Activated naive CD4-positive, alpha-beta T cell treated with anti-CD3 and anti-CD28 coated beads, Interleukin-2, amount 50 U/mL, for 24 hours (primary cell): ENCODE data around the gene CATSPERB.

Experiments
- H3K27ac Mint-ChIP-seq: one replicate; pipeline ENCODE4 v1.8.0; 2021; ENCODE audit warnings: mild to moderate bottlenecking, mixed read lengths
- H3K27me3 Mint-ChIP-seq: one replicate; pipeline ENCODE4 v1.8.0; 2021; ENCODE audit warnings: mixed read lengths
- H3K36me3 Mint-ChIP-seq: one replicate; pipeline ENCODE4 v1.8.0; 2021; ENCODE audit warnings: mixed read lengths
- H3K4me1 Mint-ChIP-seq: one replicate; pipeline ENCODE4 v1.8.0; 2021; ENCODE audit warnings: mixed read lengths
- H3K4me3 Mint-ChIP-seq: one replicate; pipeline ENCODE4 v1.8.0; 2021; ENCODE audit warnings: mild to moderate bottlenecking, mixed read lengths
- H3K9me3 Mint-ChIP-seq: one replicate; pipeline ENCODE4 v1.8.0; 2021; ENCODE audit warnings: mixed read lengths

Gene CATSPERB, protein sequence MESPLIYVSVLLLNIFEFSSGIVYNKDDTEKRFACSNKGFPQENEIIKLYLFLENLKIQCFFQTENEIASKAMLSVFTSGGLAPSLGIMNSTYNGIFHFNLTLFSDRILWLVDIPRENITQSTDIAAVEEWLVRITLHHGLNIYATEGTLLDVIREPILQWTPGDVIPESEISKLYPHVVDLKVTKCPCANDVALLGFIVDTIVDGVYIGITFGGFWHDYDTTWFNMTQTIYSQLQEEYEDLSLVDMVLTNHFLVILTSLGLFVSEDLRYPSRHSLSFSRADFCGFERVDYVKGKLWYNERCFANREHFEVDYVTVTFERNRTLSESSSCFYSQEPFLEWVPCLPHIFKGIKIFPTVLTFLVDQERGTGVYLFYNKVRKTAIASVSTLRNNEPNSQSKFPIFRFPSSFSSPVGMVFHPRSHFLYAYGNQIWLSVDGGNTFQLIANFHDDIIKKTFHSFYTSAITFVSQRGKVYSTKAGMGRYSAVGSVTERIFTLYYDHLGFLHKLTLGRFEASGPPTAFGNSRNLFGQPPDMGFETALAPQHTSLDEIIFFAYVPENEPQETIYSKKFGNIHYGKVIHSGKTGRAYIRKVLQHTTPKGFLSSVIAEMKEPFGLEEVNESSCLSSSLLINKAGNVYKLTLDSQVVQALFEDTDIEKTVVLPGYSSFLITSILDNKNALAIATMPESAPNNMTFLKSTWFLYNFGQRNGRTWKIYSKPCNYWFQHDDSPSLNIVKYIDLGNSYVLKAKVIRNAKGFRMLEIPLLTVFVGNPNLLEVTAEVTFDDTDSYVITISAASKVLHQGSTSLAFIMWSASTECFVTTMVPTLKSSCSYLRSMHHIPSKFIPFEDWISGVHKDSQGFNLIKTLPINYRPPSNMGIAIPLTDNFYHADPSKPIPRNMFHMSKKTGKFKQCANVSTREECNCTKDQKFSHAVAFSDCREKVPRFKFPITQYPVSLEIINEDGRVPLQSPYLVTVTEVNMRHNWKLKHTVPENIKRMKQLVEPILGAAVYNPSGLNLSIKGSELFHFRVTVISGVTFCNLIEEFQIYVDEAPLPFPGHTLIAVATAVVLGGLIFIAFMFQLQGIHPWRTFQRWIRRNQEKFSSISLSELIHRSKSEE

DNA sequence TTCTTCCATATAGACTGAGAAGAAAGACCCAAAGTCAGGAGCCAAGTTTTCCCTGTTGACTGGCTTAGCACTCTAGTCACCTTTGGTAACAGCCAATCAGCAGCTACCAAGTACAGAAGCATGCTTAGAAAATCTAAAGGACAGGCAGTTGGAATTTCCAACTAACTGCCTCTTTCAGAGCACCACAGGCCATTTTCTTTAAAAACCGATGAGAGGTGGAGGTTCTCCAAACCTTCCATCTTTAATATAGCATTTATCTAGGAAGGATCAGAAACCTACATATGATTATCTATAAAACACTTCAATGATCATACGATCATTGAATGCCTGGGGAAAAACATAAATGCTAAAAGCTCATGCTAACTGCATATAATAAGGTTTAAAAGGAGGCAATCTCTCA lies at the start of gene CATSPERB:
Gene CATSPERB (minus strand): TSS at position 101 of the 400 bp plus-strand sequence. CDS start 2,607 bp downstream, outside the sequence.
- Mint-ChIP-seq H3K27me3 (no peaks in the 10 kb centered on the region), H3K36me3 (peaks cover 6% of the 10 kb centered on the region), H3K4me1 (peaks cover 7% of the 10 kb centered on the region), H3K9me3 (no peaks in the 10 kb centered on the region), H3K27ac (no peak within 1 kb of the TSS), H3K4me3 (no peak within 1 kb of the TSS)

DNA sequence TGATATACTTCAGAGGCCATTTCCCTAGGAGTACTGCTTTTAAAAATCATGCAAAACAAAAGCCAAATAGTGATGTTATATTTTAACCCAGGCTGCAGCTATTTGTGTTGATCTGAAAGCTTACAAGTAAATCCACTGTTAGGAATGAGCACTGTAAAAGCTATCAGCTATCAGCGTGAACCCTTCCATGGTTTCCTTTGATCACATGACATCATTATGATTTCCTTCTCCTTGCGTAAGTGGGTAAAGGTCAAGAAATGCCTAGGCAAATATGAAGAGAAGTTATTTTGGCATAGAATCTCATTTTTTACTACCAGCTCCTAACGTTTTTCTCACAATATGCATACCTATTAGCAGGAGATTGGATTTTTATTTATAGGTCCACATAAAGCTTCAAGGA lies 48.6 kb upstream of the CATSPERB start:
- Mint-ChIP-seq H3K36me3 (peaks cover 10% of the 10 kb centered on the region), H3K27ac (peak overlapping the region; percentile 4), H3K9me3 (no peaks in the 10 kb centered on the region), H3K27me3 (no peaks in the 10 kb centered on the region), H3K4me3 (no peak overlapping the region), H3K4me1 (peaks cover 5% of the 10 kb centered on the region)

DNA sequence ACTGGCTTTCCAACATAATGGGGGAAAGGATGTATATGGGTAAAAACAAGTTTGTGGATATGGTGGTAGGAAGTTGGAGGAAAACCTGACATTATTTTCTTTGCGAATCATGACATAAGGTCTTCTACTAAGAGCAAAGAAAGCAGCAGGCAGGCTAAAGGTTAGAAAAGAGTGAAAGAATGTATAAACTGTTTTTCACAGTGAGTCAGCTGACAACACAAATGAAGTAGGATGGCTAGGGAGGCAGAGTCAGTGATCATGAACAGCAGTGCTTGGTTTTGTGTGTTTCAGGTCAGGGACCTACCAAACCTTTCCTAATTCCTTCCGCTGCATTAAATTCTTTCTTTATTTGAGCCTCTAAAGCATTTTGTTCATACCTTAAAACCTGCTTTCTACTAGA lies 46.3 kb upstream of the CATSPERB start:
- peaks cover 6% of the 10 kb centered on the region for H3K36me3 Mint-ChIP-seq
- H3K27ac Mint-ChIP-seq = no peak overlapping the region
- peaks cover 24% of the 10 kb centered on the region for H3K4me1 Mint-ChIP-seq
- H3K9me3 Mint-ChIP-seq = no peaks in the 10 kb centered on the region
- no peaks in the 10 kb centered on the region for H3K27me3 Mint-ChIP-seq
- no peak overlapping the region for H3K4me3 Mint-ChIP-seq

DNA sequence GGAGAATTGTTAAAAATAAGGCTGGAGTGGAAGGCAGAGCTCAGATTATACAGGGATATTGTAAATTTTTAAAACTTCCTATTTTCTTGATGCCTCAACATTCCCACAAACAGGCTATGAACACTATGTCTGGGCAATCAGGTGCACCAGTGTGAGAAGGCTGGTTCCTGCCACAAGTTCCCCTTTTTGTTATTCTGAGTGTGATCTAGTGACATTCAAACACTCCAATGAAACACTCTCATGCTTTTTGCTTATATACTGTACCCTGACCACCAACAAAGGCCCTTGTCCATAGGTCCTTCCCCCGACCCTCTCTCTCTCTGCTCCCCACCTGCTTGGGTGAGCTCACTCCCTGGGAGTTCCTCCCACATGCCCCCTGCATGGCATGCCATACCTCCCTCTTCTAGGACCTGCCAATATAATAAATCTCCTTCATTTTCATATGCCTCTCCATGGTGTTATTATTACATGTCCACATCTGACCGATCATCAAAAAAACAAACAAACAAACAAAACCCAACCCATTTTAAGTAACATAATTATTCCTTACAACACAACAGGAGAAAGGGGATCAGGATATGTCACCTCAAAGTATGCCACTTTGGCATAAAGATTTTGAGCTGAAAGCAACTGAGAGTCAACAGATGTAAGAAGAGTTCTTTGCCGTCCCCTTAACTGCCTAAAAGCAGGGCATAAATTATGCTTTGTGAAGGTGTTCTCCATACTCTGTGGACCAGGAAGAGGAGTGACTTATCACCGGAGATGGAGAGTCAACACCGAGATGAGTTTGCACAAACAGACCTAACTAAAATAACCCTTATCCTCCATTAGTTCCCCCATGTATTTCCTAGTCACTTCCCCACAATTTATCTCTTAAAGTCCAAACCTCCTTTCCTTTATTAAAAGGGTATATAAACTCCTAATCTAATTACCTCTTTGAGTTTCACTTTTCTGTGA lies 42.5 kb upstream of the CATSPERB start:
- Mint-ChIP-seq H3K27me3 (no peaks in the 10 kb centered on the region), H3K9me3 (no peaks in the 10 kb centered on the region), H3K4me1 (peaks cover 24% of the 10 kb centered on the region), H3K27ac (no peak overlapping the region), H3K4me3 (no peak overlapping the region), H3K36me3 (peaks cover 8% of the 10 kb centered on the region)

DNA sequence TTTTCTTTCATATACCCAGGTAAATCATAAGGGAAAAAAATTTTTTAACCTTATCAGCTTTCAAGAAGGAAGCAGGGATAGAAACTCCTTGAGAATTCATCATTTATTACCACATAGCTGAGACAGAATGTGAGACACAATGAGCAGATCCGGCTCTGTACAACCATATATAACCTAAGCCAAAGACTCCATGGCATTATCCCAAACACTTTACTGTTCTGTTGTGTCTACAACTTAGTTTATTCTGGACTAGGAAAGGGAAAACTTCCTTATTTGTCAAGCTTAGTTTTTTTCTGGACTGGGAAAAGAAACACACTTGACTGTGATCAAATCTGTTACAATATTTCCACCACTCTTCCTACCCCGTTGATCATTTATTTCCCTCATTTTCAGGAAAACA lies 38.3 kb upstream of the CATSPERB start:
- Mint-ChIP-seq H3K27ac (no peak overlapping the region), H3K4me3 (no peak overlapping the region), H3K27me3 (no peaks in the 10 kb centered on the region), H3K36me3 (peaks cover 5% of the 10 kb centered on the region), H3K4me1 (peaks cover 16% of the 10 kb centered on the region), H3K9me3 (no peaks in the 10 kb centered on the region)

DNA sequence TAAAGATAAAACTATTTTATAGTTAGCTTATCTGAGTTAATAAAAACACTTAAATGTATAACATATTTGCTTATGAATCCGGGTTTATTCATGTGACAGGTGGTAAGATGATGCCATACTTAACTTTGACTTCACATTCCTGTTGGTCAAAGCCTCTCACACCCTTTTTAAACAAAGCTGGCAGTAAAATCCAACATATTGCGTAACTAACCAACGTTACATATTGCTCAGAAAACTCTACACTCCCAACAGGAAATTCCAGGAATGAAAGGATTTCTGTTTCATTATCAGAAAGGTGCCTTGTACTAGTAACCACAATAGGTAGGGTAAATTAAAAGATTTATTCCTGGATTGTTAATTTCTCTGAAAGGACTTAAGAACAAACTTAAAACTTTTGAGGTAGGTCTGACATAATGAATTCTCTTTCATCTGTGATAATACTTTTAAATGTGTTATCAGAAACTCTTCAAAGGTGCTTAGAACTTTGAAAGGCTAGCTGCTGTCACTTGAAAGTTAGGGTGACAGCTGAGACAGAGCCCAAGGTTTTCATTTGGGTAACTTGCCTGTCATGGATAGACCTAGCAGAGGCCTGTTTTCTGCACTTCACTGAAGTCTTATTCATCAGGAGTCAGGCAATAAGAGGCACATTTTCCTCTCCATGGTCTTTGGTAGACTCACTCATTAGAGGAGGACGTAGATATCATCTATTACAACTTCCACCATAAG lies 23.8 kb upstream of the CATSPERB start:
- Mint-ChIP-seq H3K36me3 (peaks cover 16% of the 10 kb centered on the region), H3K27me3 (no peaks in the 10 kb centered on the region), H3K27ac (no peak overlapping the region), H3K4me3 (no peak overlapping the region), H3K9me3 (no peaks in the 10 kb centered on the region), H3K4me1 (no peaks in the 10 kb centered on the region)

DNA sequence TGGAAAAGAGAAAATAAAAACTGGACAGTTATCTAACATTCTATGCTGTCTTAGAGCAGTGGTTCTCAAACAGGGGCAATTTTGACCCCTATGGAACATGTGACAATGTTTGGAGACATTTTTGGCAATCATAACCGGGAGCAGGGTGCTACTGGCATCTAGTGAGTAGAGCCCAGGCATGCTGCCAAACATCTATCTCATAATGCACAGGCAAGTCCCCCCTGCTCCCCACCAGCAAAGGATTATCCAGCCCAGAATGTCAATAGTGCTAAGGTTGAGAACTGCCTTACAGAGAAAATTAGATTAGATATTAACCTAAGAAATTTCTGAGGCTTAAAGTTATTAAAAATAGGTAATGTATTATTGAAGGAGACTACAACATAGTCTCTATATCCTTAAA lies 22.9 kb upstream of the CATSPERB start:
- H3K27me3 Mint-ChIP-seq = no peaks in the 10 kb centered on the region

DNA sequence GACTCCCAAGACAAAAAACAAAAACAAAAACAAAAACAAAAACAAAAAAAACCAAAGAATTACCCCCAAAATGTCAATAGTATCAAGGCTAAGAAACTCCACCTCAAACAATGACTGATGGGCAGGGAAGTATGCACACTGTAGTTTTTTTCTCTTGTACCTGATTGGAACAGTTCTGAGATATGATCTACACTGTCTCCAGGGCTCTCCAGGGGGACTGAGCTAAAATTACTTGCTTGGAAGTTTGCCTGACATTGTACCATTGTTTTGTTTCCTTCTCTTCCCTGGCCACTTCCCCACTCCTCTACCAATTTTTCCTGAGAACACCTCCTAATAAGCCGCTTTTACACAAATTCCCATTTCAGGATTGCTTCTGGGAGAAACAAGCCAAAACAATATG lies 22.3 kb upstream of the CATSPERB start:
- Mint-ChIP-seq H3K36me3 (peaks cover 5% of the 10 kb centered on the region), H3K4me3 (no peak overlapping the region), H3K27me3 (no peaks in the 10 kb centered on the region), H3K4me1 (no peaks in the 10 kb centered on the region), H3K9me3 (no peaks in the 10 kb centered on the region), H3K27ac (no peak overlapping the region)

More for the DNA sequence above, 22.9 kb upstream of the CATSPERB start:
- H3K36me3 Mint-ChIP-seq = peaks cover 10% of the 10 kb centered on the region
- no peak overlapping the region for H3K4me3 Mint-ChIP-seq
- H3K9me3 Mint-ChIP-seq = no peaks in the 10 kb centered on the region
- H3K4me1 Mint-ChIP-seq = no peaks in the 10 kb centered on the region
- no peak overlapping the region for H3K27ac Mint-ChIP-seq

DNA sequence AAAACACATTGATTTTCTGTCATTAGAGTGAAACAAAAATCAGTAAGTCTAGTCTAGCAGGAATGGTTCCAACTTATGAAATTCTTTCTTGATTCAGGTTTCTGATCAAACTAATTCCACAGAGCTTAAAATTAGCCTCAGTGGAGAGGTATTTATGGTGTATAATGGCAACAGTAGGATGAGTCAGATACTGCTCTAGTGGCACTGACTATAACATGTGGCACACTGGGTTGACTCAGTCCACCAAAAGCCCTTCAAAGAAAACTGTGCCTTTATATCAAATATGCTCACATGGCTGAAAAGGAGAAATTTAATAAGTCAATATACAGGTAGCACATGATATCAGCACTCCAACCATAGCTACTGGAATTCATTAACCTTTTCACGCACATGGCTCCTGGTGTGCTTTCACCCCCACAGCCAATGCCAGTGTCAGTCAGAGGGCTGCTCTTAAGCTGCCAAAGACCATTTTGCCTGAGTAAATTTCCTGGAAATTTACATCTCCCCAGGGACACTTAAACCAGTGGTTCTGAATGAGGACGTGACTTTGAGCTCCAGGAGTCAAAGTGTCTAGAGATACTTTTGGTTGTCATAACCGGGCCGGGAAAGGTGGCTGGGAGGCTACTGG lies 21.7 kb upstream of the CATSPERB start:
- Mint-ChIP-seq H3K27ac (no peak overlapping the region), H3K4me1 (no peaks in the 10 kb centered on the region), H3K9me3 (no peaks in the 10 kb centered on the region), H3K27me3 (no peaks in the 10 kb centered on the region), H3K36me3 (peaks cover 6% of the 10 kb centered on the region), H3K4me3 (no peak overlapping the region)

DNA sequence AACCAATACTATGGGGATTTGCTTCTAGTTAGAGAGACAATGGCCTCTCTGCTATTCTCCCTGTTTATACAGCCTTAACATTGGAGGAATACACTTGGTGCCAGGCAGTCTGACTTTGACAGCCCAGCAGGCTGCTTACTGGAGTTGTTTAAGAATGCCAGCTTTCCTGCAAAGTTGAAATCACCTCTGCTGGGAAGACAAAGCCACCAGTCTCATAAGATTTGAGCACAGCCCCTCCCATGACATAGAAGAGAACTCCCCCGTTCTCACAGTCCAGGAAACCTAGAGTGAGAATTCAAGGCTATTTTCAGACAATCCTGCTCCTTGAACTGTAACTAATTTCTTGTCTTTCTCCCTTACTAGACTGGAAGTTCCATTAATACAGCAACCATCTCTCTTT lies 21.1 kb upstream of the CATSPERB start:
- peaks cover 4% of the 10 kb centered on the region for H3K36me3 Mint-ChIP-seq
- H3K27ac Mint-ChIP-seq = no peak overlapping the region
- no peaks in the 10 kb centered on the region for H3K4me1 Mint-ChIP-seq
- no peaks in the 10 kb centered on the region for H3K27me3 Mint-ChIP-seq
- H3K4me3 Mint-ChIP-seq = no peak overlapping the region
- H3K9me3 Mint-ChIP-seq = no peaks in the 10 kb centered on the region

DNA sequence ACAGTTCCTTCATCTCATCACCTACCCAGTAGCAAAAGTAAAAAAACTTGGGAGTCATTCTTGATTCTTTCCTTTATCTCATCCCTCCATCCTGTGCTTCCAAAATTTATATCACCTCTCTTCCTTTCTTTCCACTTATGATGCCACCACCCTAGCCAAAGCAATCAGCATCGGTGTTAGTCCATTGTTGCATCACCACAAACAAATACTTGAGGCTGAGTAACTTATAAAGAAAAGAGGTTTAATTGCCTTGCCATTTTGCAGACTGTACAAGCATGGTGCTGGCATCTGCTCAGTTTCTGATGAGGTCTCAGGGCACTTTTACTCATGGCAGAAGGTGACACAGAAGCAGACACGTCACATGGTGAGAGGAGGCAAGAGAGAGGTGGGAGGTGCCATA lies 19.8 kb upstream of the CATSPERB start:
- no peaks in the 10 kb centered on the region for H3K4me1 Mint-ChIP-seq
- H3K27ac Mint-ChIP-seq = no peak overlapping the region
- no peaks in the 10 kb centered on the region for H3K27me3 Mint-ChIP-seq
- no peaks in the 10 kb centered on the region for H3K9me3 Mint-ChIP-seq
- peaks cover 4% of the 10 kb centered on the region for H3K36me3 Mint-ChIP-seq
- H3K4me3 Mint-ChIP-seq = no peak overlapping the region

DNA sequence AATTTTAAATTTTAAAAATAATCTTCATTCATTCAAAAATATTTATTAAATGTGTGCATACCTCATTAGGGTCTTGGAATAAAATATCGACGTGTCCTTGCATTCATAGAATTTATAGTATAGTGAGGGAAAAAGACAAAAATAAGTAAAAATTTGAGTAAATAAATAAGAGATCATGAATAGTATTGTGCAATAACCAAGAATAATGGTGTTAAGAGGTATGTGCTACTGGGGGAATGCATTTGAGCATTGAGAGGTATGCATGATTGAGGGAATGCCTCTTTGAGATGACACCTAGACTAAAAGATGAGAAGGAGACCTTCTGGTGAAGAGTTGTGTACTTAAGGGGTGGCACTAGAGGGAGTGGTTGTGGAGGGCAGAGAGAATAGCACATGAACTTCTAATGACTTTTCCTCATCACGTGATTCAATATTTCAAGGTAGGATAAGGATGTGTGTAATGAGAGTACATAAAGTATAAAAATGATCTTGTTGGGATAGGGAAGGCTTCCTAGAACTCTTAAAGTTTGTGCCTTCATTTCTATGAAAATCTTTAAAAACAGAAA lies 18.8 kb upstream of the CATSPERB start:
- Mint-ChIP-seq H3K27ac (no peak overlapping the region), H3K27me3 (no peaks in the 10 kb centered on the region), H3K36me3 (peaks cover 4% of the 10 kb centered on the region), H3K9me3 (no peaks in the 10 kb centered on the region), H3K4me3 (no peak overlapping the region), H3K4me1 (no peaks in the 10 kb centered on the region)

DNA sequence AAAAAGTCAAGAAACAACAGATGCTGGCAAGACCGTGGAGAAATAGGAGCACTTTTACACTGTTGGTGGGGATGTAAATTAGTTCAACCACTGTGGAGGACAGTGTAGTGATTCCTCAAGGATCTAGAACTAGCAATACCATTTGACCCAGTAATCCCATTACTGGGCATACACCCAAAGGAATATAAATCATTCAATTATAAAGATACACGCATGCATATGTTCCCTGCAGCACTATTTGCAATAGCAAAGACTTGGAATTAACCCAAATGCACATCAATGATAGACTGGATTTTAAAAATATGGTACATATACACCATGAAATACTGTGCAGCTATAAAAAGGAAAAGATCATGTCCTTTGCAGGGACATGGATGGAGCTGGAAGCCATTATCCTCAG lies 18.0 kb upstream of the CATSPERB start:
- Mint-ChIP-seq H3K9me3 (no peaks in the 10 kb centered on the region), H3K4me1 (no peaks in the 10 kb centered on the region), H3K4me3 (no peak overlapping the region), H3K36me3 (peaks cover 4% of the 10 kb centered on the region), H3K27ac (no peak overlapping the region), H3K27me3 (no peaks in the 10 kb centered on the region)

DNA sequence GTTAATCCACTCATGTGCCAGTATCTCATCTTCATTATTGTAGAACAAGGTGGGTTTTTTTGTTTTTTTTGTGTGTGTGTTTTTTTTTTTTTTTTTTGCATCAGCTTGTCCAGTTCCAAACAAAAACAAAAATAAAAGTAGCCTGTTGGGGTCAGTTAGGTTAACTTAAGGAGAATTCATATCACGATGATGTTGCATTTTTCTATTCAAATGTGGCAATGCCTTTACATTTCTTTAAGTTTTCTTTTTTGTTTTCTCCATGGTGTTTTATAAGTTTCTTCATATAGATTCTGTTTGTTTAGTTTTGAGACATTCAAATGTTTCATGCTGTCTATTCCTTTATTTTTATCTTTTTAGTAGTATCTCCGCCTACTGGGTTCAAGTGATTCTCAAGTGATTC lies 16.2 kb upstream of the CATSPERB start:
- Mint-ChIP-seq H3K4me1 (no peaks in the 10 kb centered on the region), H3K4me3 (no peak overlapping the region), H3K27me3 (no peaks in the 10 kb centered on the region), H3K27ac (no peak overlapping the region), H3K9me3 (no peaks in the 10 kb centered on the region), H3K36me3 (peaks cover 4% of the 10 kb centered on the region)
